ENCODE data around the gene PWWP2B. TPM values are rescaled to one million over a fixed set of nuclear protein-coding genes. Genes with fewer than 3 reads are reported as not detected.

The PWWP2B gene
- total RNA-seq, 1 experiment from 2014 or later = 12.2 TPM

DNA sequence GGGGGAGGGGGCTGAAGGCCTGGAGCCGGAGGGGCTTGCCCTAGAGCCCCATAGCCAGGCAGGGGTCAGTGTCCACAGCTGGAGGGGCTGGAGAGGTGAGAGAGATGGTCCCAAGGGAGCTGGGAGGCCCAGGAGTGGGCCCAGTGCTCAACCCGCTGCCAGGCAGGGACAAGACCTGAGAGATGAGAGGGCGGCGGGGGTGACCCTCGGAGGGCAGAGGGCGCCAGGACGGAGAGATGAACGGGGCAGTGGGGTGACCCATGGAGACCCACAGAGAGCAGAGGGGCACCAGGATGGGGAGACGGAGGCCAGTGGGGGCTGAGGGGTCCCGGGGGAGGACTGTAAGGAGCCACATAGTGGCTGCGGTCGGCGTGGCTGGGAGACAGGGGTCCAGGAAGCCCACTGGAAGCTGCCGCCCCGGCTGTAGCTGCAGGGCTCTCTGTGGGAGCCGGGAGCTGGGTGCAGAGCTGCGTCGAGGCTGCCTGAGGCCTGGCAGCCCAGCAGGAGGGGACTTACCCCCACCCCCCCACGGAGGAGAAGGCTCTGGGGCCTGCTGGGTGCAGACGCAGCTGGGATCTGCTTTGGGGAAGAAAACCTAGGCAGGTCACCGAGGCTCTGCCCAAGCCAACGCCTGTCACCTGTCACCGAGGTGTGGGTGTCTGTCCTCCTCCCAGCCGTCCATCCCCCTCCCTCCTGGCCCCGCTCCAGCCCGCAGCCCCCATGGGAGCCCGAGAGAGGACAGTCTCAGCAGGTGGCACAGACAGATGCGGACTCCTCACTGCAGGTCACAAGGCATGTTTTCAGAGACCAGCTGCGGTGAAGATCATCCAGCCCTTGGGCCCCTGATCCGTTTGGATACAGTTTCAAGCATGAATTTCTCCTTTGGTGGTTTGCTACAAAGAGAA lies 25.1 kb downstream of the PWWP2B start (continued):
- TF ChIP-seq, protein P1, sequence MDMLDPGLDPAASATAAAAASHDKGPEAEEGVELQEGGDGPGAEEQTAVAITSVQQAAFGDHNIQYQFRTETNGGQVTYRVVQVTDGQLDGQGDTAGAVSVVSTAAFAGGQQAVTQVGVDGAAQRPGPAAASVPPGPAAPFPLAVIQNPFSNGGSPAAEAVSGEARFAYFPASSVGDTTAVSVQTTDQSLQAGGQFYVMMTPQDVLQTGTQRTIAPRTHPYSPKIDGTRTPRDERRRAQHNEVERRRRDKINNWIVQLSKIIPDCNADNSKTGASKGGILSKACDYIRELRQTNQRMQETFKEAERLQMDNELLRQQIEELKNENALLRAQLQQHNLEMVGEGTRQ (CRISPR knock-in tag; IDR thresholded peaks at IDR 0.05) = no peak
- TF ChIP-seq, protein P2, sequence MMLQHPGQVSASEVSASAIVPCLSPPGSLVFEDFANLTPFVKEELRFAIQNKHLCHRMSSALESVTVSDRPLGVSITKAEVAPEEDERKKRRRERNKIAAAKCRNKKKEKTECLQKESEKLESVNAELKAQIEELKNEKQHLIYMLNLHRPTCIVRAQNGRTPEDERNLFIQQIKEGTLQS (CRISPR knock-in tag; conservative IDR thresholded peaks at IDR 0.05) = no peak

DNA sequence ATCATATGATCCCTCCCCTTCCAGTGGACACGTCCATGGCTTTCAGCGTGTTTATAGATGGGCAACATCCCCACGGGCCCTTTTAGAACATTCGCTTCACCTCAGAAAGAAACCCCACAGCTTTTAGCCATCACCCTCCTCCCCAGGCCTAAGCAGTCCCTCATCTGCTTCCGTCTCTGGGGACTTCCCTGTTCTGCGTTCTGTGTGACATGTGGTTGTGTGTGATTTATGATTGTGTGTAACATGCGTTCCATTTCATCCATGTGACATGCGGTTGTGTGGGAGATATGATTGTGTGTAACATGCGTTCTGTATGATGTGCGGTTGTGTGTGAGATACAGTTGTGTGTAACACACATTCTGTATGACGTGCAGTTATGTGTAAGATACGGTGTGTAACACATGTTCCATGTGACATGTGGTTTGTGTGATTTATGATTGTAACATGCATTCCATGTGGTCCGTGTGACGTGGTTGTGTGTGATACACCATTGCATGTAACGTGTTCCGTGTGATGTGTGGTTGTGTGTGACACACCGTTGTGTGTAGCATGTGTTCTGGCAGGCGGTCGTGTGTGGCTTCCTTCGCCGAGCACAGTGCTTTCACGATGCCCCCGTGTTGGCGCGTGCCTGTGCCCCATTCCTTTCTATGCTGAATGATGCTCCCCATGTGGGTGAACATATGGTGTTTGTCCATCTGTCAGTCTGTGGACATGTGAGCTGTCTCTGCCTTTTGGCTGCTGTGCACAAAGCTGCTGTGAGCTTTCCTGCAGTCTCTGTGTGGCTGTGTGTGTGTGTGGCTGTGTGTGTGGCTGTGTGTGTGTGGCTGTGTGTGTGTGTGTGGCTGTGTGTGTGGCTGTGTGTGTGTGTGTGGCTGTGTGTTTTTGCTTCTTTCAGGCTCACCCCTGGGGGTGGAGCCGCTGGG lies 26.2 kb downstream of the PWWP2B start:
- ATAC-seq = no peak
- ChIA-PET CTCF (interaction anchor here (1.1 to 6.6 kb wide), 3 partner anchors 18 to 26 kb away, joined by 3 to 63 read pairs (median 6); partner anchors contain the start of gene PWWP2B), POLR2A (no interaction called here)
- TF ChIP-seq JAZF1 (CRISPR knock-in tag; IDR thresholded peaks at IDR 0.05) (no peak), OVOL2 (CRISPR knock-in tag; IDR thresholded peaks at IDR 0.05; ENCODE audit: borderline replicate concordance) (no peak), ZNF232 (CRISPR knock-in tag; IDR thresholded peaks at IDR 0.05) (no peak), MYBL2 (CRISPR knock-in tag; IDR thresholded peaks at IDR 0.05) (no peak), NFE2L1 (CRISPR knock-in tag; IDR thresholded peaks at IDR 0.05) (0 out of 2 replicates have a peak, but pooled peaks have one; percentile 11)
- TF ChIP-seq, protein P3, sequence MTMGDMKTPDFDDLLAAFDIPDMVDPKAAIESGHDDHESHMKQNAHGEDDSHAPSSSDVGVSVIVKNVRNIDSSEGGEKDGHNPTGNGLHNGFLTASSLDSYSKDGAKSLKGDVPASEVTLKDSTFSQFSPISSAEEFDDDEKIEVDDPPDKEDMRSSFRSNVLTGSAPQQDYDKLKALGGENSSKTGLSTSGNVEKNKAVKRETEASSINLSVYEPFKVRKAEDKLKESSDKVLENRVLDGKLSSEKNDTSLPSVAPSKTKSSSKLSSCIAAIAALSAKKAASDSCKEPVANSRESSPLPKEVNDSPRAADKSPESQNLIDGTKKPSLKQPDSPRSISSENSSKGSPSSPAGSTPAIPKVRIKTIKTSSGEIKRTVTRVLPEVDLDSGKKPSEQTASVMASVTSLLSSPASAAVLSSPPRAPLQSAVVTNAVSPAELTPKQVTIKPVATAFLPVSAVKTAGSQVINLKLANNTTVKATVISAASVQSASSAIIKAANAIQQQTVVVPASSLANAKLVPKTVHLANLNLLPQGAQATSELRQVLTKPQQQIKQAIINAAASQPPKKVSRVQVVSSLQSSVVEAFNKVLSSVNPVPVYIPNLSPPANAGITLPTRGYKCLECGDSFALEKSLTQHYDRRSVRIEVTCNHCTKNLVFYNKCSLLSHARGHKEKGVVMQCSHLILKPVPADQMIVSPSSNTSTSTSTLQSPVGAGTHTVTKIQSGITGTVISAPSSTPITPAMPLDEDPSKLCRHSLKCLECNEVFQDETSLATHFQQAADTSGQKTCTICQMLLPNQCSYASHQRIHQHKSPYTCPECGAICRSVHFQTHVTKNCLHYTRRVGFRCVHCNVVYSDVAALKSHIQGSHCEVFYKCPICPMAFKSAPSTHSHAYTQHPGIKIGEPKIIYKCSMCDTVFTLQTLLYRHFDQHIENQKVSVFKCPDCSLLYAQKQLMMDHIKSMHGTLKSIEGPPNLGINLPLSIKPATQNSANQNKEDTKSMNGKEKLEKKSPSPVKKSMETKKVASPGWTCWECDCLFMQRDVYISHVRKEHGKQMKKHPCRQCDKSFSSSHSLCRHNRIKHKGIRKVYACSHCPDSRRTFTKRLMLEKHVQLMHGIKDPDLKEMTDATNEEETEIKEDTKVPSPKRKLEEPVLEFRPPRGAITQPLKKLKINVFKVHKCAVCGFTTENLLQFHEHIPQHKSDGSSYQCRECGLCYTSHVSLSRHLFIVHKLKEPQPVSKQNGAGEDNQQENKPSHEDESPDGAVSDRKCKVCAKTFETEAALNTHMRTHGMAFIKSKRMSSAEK (CRISPR knock-in tag; IDR thresholded peaks at IDR 0.05; ENCODE audit: borderline replicate concordance) = no peak
- TF ChIP-seq, protein P4, sequence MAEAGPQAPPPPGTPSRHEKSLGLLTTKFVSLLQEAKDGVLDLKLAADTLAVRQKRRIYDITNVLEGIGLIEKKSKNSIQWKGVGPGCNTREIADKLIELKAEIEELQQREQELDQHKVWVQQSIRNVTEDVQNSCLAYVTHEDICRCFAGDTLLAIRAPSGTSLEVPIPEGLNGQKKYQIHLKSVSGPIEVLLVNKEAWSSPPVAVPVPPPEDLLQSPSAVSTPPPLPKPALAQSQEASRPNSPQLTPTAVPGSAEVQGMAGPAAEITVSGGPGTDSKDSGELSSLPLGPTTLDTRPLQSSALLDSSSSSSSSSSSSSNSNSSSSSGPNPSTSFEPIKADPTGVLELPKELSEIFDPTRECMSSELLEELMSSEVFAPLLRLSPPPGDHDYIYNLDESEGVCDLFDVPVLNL (CRISPR knock-in tag; IDR thresholded peaks at IDR 0.05; ENCODE audit: borderline replicate concordance, low read depth) = no peak
- TF ChIP-seq, protein P2 (CRISPR knock-in tag; conservative IDR thresholded peaks at IDR 0.05) = no peak
- TF ChIP-seq, protein P5, sequence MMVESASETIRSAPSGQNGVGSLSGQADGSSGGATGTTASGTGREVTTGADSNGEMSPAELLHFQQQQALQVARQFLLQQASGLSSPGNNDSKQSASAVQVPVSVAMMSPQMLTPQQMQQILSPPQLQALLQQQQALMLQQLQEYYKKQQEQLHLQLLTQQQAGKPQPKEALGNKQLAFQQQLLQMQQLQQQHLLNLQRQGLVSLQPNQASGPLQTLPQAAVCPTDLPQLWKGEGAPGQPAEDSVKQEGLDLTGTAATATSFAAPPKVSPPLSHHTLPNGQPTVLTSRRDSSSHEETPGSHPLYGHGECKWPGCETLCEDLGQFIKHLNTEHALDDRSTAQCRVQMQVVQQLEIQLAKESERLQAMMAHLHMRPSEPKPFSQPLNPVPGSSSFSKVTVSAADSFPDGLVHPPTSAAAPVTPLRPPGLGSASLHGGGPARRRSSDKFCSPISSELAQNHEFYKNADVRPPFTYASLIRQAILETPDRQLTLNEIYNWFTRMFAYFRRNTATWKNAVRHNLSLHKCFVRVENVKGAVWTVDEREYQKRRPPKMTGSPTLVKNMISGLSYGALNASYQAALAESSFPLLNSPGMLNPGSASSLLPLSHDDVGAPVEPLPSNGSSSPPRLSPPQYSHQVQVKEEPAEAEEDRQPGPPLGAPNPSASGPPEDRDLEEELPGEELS (CRISPR knock-in tag; IDR thresholded peaks at IDR 0.05) = no peak
- H3K4me1 Mint-ChIP-seq = peaks cover 19% of the 10 kb centered on the region
- no peaks in the 10 kb centered on the region for H3K36me3 Mint-ChIP-seq
- H3K27me3 Mint-ChIP-seq (ENCODE audit: low read depth) = no peaks in the 10 kb centered on the region
- H3K4me3 Mint-ChIP-seq = no peak overlapping the region
- H3K27ac Mint-ChIP-seq = no peak overlapping the region
- peaks cover 3% of the 10 kb centered on the region; the same call in 1 of the 2 replicates for H3K9me3 Mint-ChIP-seq
- no peak for DNase-seq (ENCODE audit: low spot score)

Measured in WTC11 (cell line).